Activated CD4-positive, alpha-beta T cell treated with anti-CD3 and anti-CD28 coated beads for 48 hours (primary cell): ENCODE measurements around the gene KCTD17.

Source experiments
- DNase-seq: peaks from one replicate; pipeline ENCODE4 v3.0.0-alpha.2; 2020

The KCTD17 gene

DNA sequence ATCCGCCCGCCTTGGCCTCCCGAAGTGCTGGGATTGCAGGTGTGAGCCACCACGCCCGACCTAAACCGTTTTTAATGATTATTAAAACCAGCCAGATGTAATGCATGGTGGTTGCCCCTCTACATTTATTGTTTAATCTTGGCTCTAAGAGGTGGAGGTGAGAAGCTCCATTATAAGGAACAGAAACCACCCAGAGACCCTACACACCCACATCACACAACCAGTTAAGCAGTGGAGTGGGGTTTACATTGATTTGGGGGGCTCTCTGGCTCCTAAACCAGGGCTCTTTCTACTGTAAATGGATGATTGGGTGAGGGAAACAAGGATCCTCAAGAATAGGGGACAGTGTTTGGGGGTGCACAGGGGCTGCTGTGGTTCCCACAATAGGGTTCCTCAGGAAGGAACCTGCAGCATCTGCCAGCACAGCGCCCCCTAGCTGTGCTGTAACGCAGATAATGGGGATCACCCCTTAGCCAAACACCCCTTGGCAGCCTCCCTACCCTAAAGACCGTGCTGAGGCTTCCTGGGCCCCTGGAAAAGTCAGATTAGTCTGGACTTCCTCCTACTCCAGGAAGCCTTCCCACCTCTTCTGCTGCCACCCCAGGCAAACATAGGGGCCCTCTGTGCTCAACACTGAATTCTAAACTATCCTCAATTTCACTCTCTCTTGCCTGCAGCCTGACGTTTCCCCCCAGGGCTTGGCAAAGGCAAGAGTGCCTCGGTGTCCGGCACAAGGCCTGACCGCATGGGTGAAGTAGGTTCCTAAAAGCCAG is 29.6 kb upstream of the KCTD17 start:
- peak; percentile 72 for DNase-seq

DNA sequence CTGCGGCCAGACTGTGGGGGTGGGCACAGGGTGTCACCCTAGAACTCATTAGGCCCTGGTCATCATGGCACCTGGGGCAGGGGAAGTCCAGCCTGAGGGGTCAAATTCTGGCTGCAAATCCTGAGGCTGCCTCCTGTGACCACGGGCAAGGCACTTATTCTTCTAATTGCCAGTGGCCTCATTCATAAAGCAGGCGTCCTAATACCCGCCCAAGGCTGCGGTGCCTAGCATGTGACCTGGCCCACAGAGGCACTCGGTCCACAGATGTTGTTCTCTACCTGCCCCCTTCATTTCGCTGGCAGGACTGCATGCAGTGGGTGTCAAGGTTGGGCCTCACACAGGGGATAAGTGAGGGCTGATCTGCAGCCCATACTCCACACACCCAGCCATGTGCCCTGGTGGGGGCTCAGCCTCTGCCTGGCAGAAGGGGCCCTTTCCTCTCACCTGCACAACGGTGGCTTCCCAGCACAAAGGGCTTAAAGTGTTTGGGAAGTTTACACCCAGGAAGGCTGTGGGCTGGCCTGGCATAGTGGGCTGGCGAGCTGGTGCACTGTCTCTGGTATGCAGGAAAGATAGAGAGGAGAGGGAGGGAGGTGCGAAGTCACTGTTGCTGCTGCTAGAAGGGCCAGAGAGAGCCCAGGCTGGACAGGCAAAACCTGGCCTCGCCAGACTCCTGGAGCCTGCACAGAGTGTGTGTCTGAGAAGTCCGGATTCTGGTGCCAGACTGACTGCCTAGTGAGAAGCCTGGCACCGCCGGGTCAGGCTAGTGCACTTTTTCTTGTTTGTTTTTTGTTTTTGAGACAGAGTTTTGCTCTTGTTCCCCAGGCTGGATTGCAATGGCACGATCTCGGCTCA is 28.8 kb upstream of the KCTD17 start:
- no peak for DNase-seq

DNA sequence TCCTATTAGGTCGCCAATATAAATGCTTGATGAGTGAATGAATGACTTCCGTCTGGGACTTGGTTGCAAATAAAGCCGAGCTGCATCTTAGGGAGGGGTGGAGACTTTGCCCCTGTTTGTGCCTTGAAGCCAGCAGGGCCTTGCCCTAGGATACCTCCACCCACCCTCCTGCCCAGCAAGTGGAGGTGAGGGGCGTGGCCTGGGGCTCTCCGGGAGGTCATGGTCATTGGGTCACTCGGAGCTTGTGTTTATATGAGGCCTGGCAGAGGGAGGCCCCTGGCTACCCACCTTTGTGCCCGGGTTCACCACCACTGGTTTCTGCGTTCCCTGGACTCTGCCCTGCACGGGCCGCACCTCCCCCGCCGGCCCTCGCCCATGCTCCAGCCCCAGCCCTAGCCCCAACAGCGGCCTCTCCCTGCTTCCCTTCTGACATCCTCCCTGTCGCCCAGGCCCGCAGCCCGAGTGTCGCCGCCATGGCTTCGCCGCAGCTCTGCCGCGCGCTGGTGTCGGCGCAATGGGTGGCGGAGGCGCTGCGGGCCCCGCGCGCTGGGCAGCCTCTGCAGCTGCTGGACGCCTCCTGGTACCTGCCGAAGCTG is 27.7 kb upstream of the KCTD17 start:
- no peak for DNase-seq

DNA sequence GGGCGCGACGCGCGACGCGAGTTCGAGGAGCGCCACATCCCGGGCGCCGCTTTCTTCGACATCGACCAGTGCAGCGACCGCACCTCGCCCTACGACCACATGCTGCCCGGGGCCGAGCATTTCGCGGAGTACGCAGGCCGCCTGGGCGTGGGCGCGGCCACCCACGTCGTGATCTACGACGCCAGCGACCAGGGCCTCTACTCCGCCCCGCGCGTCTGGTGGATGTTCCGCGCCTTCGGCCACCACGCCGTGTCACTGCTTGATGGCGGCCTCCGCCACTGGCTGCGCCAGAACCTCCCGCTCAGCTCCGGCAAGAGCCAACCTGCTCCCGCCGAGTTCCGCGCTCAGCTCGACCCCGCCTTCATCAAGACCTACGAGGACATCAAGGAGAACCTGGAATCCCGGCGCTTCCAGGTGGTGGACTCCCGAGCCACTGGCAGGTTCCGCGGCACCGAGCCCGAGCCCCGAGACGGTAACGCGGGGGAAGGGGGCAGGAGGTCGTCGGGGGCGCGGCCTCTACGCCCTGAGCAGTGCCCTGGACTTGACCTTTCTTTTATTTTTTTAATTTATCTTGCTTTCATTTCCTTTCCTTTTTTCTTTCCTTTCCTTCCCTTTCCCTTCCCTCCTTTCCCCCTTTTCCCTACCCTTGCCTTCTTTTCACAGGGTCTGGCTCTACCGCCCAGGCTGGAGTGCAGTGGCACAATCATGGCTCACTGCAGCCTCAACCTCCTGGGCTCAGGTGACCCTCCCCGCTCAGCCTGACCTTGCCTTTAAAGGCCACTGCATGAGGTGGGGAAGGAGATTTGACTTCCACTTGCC is 27.0 kb upstream of the KCTD17 start:
- no peak for DNase-seq

DNA sequence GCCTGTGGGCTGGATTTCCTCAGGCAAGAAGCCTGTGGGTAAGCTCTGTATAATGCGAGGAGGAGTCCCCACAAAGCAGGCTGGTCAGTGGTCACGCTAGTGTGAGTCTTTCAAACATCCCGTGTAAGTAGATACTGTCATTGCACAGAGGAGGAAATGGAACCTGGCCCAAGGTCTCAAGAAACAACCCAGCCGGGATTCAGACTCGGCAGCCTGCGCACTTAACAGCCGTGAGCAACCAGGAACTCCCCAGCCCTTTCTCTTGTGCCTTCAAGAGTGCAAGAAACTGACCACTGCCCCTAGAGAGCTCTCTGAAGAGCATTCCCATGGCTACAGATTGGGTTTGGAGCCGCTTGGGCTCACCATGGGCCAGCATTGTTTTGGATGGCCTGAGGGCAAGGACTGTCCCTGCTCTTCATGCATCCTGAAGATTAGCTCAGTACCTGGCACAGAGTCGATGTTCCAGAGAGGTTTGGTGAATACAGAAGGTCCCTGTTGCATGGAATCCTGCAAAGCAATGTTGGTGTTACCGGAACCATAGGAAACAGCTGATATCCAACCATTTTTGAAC is 26.0 kb upstream of the KCTD17 start:
- no peak for DNase-seq

DNA sequence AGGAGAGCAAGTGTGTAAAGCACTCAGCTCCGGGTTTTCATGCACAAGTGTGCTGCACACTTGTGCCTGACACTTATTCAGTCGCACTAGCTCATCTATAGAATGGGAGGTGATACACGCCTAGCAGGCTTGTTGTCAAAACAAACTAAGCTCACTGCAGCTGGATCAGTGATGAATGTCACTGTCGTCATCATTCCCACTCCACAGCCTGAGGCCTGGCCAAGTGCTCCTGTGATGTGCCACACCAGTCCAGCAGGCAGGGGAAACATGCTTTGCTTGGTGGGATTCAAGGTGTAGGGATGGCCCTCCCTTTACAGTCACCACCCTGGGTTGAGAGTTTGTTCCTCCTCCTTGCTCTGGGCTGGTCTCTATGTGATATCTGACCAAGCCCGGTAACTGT is 25.2 kb upstream of the KCTD17 start:
- DNase-seq: no peak

DNA sequence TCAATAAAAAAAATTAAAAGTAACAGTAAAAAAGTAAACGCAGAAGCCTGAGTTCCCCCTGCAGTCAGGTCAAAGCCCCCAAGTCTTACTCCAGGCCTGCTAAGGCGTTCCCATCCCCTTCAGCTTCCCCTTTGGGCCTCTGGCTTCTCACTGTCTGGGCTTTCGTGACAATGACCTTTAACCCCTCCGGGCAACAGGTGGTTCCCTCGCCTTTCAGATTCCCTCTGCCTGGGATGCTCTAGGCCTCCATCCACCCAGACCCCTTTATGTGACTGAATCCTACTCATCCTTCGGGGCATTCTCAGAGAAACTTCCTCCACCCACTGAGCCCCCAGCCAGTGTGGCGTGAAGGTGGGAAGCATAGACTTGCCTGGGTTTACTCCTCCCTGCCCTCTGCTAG is 24.0 kb upstream of the KCTD17 start:
- DNase-seq: no peak

DNA sequence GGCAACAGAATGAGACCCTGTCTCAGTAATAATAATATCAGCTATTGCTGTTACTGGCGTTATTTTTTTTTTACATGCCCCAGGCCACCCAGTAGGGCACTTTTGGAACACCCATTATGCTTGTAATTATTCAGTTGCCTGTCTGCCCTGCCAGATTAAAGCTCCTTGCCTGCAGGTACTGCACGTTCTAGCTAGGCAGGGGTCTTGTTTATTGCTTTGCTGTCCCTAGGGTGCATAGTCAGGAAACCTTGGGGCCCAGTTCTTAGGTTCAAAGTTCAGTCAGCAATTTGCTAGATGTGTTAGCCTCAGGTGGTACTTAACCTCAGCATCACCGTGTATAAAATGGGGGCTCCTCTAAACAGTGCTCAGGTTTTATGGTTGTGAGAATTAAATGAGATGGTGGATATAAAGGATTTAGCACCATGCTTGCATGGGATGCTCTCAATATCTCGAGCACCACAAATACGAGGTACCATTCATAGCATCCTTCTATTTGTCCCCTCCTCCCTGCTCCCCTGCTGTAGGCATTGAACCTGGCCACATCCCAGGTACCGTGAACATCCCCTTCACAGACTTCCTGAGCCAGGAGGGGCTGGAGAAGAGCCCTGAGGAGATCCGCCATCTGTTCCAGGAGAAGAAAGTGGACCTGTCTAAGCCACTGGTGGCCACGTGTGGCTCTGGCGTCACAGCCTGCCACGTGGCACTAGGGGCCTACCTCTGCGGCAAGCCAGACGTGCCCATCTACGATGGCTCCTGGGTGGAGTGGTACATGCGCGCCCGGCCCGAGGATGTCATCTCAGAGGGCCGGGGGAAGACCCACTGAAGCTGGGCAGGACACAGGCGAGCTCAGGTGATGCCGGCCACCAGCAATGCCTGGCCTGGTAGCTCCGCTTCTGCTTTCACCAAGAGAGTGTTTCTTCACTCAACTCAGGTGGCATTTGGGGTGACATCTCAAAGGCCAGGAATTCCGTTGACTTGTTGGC is 22.6 kb upstream of the KCTD17 start:
- no peak for DNase-seq

DNA sequence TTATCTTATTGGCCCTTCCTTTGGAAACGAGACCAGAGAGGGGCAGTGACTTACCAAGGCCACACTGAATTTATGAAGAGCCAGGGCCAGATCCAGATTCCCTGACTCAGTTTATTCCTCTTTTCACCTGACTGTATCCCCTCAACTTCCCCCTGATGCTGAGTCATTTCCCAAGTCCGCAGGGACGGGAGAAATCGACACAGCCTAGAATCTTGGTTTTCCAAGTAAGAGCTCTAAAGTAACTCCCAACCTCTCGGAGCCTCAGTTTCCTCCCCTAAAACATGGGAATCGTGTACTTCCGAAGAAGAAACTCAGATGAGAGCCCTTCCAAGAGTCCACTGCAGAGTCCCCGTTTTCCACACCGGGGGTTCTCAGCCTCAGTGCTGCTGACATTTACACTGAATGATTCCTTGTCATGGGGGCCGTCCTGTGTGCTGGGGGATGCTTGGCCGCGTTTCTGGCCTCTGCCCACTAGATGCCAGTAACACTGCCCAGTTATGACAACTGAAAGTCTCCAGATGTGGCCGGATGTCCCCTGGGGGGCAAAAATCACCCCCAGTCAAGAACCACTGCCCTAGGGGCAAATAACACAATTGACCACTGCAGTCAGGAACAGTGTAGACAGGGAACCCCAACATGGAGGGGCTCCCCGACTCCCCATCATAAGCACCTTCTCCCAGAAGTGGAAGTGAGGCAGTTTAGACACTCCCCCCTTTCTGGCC is 20.8 kb upstream of the KCTD17 start:
- DNase-seq: no peak

DNA sequence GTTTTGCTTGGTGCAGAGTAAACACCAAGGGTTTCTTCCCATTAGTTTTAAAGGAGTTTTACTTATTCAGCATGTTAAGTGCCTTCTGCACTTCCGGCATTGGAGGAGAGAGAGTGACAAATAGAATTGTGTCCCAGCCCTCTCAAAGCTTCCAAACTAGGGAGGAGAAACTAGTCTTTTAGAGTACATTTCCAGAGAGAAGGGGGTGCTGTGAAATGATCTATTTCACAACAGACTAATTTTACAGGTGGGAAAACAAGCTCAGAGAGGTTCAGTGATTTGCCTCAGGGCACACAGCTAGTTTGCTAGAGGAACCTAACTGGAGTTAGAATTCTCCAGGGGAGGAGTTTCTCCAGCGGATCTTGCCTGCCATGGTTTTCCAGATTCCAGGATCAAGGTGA is 19.4 kb upstream of the KCTD17 start:
- no peak for DNase-seq

DNA sequence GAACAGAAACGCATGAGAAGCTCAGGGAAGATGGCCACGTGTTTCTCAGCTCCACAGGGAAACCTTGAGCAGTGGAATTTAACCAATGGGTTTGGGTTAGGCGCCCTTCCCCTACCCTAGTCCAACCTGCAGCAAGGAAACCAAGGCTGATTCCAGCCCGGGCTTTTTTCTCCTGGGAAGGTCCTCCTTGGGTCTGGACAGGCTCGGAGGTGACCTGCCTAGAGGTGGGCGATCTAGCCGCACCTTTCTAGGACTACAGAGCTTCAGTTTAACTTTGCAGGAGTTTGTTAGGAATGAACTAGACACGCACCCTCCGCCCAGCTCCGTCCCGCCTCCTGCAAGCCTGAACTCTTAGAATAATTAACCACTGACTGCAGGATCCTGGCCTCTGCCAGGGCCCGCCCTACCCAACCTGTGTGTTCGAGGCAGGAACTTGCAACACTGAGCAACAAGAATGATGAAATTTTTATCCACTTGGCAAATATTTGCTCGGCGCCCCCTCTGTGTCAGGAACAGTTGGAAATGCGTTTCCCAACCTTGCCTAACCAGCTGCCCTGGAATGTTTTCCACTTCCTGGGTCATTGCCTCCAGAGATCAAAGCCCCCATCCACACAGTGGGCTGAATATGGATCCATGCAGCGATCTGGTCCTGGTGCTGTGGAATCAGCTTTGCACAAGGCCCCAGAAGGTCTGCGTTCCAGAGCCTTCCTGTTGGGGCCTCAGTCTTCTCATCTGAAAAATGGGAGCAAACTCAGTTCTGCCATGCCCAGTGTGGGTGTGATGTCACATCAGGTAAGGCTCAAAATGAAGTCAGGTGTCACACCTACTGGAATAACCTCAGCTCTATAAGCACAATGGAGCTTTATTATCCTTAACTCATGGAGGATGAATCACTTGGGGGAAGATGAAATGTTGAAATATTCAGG is 18.7 kb upstream of the KCTD17 start:
- DNase-seq: no peak

DNA sequence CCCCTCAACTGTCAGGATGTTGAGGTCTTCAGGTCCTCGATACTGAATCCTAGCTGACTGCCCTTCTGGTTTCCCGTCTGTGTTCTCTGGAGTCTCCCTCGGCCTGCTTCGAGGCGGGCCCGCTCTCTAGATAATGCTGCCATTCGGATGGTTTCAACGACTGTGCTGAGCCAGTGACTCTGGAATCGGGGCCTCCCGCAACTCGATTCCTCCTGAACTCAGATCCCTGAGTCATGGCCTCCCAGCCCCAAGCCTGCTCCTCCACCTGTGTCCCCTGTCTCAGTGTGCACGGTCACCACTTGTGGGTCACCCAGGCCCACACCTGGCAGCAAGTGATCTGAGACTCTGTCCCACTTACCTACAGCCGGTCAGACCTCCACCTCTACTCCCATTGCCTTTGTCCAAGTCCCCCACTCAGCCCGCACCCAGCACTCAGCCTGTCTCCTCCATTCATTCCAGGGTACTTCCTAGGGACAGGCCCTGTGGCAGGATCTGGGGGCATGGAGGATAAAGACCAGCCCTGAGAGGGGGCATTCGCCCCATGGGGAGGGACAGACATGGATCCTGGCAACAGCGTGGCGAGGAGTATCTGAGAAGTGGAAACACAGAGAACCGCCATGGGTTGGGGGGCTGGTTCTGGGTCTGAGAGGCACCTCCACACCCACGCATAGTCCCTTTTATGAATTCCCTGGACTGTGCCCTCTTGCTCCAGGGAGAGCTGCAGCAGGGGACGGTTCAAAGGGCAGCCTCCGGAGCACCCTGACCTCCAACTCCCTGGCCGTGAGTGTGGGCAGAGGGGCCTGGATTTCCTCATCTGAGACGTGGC is 17.7 kb upstream of the KCTD17 start:
- DNase-seq: no peak

DNA sequence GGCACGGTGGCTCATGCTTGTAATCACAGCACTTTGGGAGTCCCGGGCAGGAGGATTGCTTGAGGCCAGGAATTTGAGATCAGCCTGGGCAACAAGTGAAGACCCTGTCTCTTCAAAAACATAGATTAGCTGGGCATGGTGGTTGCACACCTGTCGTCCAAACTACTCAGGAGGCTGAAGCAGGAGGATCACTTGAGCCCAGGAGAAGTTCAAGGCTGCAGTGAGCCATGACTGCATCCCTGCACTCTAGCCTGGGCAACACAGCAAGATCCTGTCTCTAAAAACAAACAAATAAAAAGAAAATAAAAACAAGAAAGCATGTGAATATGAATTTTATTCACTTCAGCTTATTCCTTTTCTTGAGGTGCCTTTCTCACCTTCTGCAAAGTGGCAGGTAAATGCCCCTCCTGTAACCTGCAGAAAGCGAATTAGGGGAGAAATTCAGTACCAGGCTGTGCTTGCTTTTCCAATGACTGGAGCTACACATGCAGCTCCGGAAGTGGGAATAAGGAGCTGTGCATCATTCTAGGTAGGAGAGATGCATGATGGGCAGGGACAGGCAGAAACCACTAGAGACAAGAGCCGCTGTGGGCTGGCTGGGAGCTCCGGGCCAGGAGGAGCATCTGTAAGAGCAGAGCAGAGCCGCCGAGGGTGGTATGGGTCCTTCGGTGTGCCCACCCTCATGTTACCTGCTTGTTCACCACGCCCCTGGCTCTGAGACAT is 14.7 kb upstream of the KCTD17 start:
- no peak for DNase-seq

DNA sequence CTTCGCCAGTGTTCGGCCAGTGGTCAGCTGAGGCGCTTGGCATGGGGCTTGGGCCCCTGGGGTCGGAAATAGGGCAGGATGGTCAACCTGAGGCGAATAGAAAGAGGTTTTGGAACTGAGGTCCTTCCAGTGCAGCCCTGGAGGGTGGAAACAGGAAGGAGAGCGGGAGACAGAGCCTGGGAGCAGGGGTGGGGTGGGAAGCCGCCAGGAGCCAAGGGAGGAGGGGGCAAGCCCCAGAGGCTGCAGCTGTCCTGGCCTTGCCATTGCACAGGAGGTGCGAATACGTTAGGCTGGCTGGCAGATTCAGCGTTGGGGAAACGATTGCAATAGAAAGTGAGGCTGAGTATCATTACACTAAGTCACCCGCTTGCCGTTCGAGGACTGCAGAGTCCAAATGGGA is 13.9 kb upstream of the KCTD17 start:
- no peak for DNase-seq

DNA sequence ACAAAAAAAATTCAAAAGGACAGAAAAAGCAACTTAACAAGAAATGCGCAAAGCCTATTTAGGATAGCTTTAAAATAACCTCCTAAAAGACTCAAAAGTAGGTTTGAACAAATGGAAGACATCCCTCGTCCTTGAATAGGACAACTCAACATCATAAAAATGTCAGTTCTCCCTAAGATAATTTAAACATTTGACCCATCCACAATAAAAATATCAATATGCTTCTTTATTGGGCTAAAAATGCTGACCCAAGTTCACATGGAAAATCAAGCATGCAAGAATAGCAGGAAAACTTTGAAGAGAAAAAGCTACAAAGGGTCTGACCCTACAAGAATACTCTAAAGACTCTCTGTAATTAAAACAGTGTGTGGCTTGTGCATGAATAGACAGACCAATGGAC is 12.1 kb upstream of the KCTD17 start:
- DNase-seq: no peak

DNA sequence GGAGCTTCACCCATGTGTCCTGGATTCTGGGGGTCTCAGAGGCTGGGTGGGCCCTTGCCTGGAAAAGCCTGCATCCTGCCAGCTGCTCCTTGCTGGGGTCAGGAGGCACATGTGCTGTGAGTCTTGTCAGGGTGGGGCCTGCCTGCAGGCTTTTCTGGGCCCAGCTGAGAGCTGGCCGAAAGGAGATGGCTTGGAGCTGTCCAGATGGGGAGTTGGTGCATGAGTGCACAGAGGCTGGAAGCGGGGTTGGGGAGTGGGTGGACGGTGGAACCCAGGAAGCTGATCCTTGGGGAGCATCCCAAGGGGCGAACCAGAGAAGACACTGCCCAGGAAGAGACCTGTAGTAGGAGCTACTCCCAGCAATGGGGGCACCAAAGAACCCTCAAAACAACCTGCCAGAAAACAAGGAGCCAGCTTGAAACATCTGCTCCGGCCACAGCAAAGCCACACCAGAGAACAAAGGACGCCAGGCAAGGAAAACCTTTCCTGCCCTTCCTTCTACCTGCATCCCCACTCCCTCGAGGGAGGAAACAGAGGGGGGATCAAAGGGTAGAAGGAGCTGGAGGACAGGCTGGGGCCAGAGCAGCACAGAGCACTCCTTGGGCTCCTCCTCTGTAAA is 8.2 kb upstream of the KCTD17 start:
- no peak for DNase-seq

DNA sequence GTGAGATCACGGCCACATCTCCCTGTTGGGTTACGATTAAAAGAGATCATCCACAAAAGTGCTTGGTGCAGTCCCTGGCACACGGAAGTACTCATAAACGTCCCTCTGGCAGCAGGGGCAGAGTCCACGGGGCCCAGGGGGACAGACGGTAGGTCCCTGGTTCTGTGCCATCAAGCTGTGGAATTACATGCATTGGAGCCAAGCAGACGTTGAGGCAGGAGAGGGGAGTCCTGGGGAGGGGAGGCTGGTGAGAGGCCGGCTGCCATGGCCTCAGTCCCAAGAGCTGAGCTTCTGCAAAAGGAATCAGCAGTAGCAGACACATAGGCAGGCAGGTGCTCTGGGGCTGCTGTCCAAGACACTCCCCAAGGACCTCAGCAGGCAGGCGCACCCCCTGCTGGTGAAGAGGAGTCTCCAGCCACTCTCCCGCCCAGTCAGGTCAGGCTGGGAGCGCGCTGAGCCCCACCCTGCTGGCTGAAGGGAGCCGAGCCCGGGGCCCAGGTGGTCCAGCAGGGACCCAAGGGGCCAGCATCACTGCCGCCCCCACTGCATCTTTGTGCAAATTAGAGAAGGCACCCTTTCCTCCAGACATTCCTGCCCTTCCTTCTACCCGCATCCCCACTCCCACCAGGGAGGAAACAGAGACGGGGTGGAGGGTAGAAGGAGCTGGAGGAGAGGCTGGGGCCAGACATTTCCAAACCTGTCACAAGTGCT is 7.6 kb upstream of the KCTD17 start:
- DNase-seq: peak; percentile 72
